HFF-Myc (cell line): ENCODE data around the gene DIAPH3.

Experiments
- DNase-seq: peaks from one replicate; pipeline ENCODE4 v3.0.0-alpha.2; 2011; ENCODE audit warnings: low read depth; ENCODE audit errors: extremely low read depth
- H3K4me3 ChIP-seq: replicated peaks from 2 replicates; pipeline ENCODE4 v1.5.1; 2011; ENCODE audit warnings: low read depth, mild to moderate bottlenecking, control low read depth, low read length
- TF ChIP-seq, protein P1 (sequence below): IDR thresholded peaks from 2 replicates; pipeline ENCODE4 v1.5.1; 2012; ENCODE audit warnings: mild to moderate bottlenecking, low read depth, low read length, control low read depth; ENCODE audit errors: missing control alignments

Gene DIAPH3

GRCh38 chr13:60016229-60016628 lies 147.5 kb downstream of the DIAPH3 start:
- H3K4me3 ChIP-seq, result no peak overlapping the region
- TF ChIP-seq, protein P1, sequence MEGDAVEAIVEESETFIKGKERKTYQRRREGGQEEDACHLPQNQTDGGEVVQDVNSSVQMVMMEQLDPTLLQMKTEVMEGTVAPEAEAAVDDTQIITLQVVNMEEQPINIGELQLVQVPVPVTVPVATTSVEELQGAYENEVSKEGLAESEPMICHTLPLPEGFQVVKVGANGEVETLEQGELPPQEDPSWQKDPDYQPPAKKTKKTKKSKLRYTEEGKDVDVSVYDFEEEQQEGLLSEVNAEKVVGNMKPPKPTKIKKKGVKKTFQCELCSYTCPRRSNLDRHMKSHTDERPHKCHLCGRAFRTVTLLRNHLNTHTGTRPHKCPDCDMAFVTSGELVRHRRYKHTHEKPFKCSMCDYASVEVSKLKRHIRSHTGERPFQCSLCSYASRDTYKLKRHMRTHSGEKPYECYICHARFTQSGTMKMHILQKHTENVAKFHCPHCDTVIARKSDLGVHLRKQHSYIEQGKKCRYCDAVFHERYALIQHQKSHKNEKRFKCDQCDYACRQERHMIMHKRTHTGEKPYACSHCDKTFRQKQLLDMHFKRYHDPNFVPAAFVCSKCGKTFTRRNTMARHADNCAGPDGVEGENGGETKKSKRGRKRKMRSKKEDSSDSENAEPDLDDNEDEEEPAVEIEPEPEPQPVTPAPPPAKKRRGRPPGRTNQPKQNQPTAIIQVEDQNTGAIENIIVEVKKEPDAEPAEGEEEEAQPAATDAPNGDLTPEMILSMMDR, result no peak
- no peak for DNase-seq

DNA sequence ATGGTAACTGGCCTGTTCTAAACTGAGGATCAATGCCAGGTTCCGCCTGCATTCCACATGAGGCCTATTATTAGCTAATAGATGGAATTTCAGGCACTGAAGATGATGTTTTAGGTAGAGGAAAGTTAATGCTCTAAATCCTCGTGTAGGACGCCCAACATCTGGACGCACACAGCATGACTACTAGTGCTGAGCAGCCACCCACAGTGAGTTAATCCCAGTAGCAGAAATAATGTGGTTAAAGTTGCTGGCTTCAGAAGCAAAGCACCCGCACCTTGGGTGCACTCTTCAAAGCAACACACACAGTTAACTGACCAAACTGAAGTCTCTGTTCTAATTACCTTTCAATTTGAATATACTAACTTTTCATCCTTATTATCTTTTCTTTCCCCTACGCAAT lies 150.6 kb downstream of the DIAPH3 start:
- TF ChIP-seq, protein P1, result no peak
- DNase-seq, result no peak
- no peak overlapping the region for H3K4me3 ChIP-seq

DNA sequence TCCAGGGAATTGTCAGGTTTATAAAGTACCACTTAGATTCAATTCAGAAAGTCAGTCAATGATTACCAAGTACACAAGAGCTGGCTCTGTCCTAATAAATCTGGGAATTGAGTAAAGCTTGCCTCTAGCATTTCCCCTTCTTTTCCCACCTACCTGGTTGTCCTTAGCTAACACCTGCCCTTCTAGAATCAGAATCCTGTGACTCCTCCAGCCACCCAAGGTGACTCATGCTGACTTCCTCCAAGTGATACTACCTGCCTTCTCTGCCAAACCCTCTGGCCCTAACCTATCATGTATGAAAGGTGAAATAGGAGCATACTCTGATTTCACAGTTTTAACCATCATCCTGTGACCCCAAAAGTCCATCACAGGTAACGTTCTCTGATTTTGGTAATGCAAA lies 151.2 kb downstream of the DIAPH3 start:
- no peak for DNase-seq
- TF ChIP-seq, protein P1, result no peak

GRCh38 chr13:60009300-60010253 lies 154.2 kb downstream of the DIAPH3 start:
- TF ChIP-seq, protein P1, result no peak
- H3K4me3 ChIP-seq, result no peak overlapping the region
- no peak for DNase-seq

More for the DNA sequence above, 151.2 kb downstream of the DIAPH3 start:
- H3K4me3 ChIP-seq, result no peak overlapping the region

GRCh38 chr13:60001889-60002288 lies 161.8 kb downstream of the DIAPH3 start:
- TF ChIP-seq, protein P1, result no peak
- no peak overlapping the region for H3K4me3 ChIP-seq
- no peak for DNase-seq

- no peak for DNase-seq
- TF ChIP-seq, protein P1, result no peak
- no peak overlapping the region for H3K4me3 ChIP-seq
Observed at GRCh38 chr13:60000976-60001375, 162.8 kb downstream of the DIAPH3 start.
